GM18520 (cell line): Measurements from ENCODE around the gene GABBR2.

Source experiments
- ATAC-seq: cut with Tn5 transposase; IDR thresholded peaks from one replicate; pipeline ENCODE4 v1.9.1; 2021; ENCODE audit not compliant: unreplicated experiment

The GABBR2 gene

GRCh38 chr9:98570663-98571440 is 137.9 kb downstream of the GABBR2 start:
- no peak for ATAC-seq

GRCh38 chr9:98570055-98570454 is 138.7 kb downstream of the GABBR2 start:
- no peak for ATAC-seq

- ATAC-seq = no peak
Observed at GRCh38 chr9:98569491-98569890, 139.2 kb downstream of the GABBR2 start.

GRCh38 chr9:98568909-98569469 is 139.7 kb downstream of the GABBR2 start:
- no peak for ATAC-seq

- no peak for ATAC-seq
Observed at GRCh38 chr9:98568234-98568908, 140.4 kb downstream of the GABBR2 start.

- ATAC-seq = no peak
Observed at GRCh38 chr9:98567540-98568233, 141.0 kb downstream of the GABBR2 start.

- no peak for ATAC-seq
Observed at GRCh38 chr9:98565152-98566135, 143.3 kb downstream of the GABBR2 start.

- no peak for ATAC-seq
Observed at GRCh38 chr9:98564714-98565113, 144.0 kb downstream of the GABBR2 start.

- ATAC-seq = no peak
Observed at GRCh38 chr9:98563988-98564387, 144.7 kb downstream of the GABBR2 start.

GRCh38 chr9:98563212-98563907 is 145.4 kb downstream of the GABBR2 start:
- no peak for ATAC-seq

- no peak for ATAC-seq
Observed at GRCh38 chr9:98559561-98559960, 149.2 kb downstream of the GABBR2 start.

GRCh38 chr9:98558575-98558974 is 150.2 kb downstream of the GABBR2 start:
- no peak for ATAC-seq

GRCh38 chr9:98556511-98556910 is 152.2 kb downstream of the GABBR2 start:
- ATAC-seq = no peak

GRCh38 chr9:98555651-98556465 is 152.9 kb downstream of the GABBR2 start:
- no peak for ATAC-seq

- ATAC-seq = no peak
Observed at GRCh38 chr9:98554752-98555151, 154.0 kb downstream of the GABBR2 start.

GRCh38 chr9:98552331-98552730 is 156.4 kb downstream of the GABBR2 start:
- no peak for ATAC-seq

GRCh38 chr9:98551511-98552286 is 157.0 kb downstream of the GABBR2 start:
- no peak for ATAC-seq

- ATAC-seq = no peak
Observed at GRCh38 chr9:98550206-98550820, 158.4 kb downstream of the GABBR2 start.
